A549 treated with RU486 at 1 μM for 4 hours (cell line): Measurements from ENCODE around the gene CPLX3. TPM values are rescaled to one million over a fixed set of nuclear protein-coding genes. Genes with fewer than 3 reads are reported as not detected.

ENCODE experiments used
- total RNA-seq: library from RNA; stranded (reverse); fragments of 200-300 nt; extraction: Qiagen RNA extraction; gene quantifications from 5 replicates; pipeline ENCODE4 v1.2.3, GENCODE V29; 2022; ENCODE audit warnings: low read depth

The CPLX3 gene
- not detected in 5 replicates for total RNA-seq

DNA sequence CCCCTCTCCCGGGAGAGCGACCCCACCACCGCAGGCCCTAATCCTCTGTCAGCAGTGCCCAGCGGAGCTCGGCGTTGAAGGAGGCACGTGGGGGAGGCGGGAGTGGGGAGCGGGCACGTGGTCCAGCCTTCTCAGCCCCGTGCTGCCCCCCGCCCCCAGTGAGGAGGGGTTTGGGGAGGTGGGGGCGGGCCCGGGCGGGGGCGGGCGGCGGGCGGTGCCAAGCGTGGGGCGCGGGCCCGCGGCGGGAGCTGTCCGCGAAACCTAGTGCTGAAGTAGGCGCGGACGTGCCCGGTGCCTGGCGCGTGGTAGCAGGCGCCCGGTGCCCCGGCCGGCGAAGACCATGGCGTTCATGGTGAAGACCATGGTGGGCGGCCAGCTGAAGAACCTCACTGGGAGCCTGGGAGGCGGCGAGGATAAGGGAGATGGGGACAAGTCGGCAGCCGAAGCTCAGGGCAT, at the start of gene CPLX3:
Gene CPLX3, plus strand, starts transcription at position 264 of the 456 bp plus-strand sequence. Its CDS starts 77 bp downstream, at position 341.

DNA sequence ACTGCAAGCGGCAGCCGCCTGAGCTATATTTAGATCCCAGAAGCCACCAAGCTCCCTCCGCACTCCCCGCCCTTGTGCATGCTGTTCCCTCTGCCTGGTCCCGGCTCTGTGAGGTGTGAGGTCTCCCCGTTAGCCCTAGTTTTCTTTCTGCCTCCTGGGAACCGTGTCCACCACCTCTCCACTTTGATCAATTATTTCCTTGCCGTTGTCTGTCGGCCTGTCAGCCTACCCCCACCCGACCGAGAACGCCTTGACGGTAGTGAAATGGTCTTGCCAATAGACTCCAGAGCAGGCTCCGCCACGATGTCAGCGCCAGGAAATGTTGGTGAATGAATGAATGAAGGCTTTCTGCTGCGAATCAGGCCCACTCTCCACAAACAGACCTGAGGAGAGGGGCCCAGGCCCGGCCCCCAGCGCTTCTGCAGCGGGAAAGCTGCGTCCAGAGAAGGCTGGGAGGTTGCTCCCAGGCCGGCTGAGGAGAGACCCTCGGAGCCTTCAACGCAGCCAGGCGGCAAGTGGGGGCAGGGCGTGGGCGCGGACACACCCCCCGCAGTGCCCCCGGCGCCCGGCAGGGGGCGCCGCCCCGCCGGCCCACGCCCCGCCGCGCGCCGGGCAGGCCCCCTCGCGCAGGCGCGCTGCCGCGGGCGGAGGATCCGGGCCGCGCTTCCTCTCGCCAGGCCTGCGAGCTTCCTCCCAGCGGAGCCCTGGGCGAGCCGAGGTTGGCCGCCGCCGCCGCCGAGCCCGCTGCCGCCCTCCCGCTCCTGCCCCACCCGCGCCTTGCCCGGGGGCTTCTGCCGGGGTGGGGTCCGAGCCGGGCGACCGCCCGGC, 44.8 kb upstream of the CPLX3 start, which contains the start of gene CSK:
Gene CSK, plus strand, starts transcription at position 650 of the 828 bp plus-strand sequence. CDS start 16,218 bp downstream, outside the sequence.

GRCh38 chr15:74812533-74812932, 13.9 kb upstream of the CPLX3 start, which contains the start of gene LMAN1L:
TSS of gene LMAN1L (plus strand) at chr15:74812835. CDS start at chr15:74812855, 20 bp downstream.

DNA sequence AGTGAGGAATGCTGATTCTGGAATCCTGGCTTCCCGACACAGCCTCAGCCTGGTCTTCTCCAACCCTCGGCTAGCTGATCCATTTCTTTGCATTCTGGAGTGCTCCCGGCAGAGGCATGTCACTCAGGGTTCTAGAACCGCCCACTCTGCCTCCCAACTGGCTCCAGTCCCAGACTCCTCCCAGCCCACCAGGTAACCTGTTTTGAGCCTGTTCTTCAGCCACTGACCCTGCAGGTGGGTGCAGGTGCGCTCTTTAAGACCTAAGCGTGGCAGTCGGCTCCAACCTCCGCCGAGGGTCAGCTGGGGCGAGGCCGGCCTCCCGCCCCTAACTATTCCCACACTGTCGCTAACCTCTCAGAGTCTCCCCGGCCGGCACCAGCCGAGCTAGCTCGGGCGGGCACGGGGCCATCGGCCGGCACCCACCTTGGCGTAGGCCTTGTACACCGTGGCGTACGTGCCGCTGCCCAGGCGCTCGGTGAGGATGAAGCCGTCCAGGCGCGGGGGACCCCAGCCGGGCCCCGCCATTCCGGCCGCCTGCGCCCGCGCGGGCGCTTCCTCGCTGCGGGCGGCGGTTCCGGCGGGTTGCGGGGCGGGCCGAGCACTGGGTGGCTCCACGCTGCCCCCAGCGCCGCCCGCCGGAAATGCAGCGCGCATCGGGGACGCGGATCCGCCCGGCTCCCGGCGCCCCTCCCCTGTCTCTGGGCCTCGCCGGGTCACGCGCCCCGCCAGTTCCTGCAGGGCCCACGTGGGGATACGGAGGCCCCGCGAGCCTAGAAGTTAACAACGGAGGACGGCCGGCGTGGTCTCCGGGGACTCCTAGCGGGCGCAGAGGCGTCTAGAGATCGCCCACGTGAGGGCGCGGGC, 16.4 kb downstream of the CPLX3 start, which contains the start of gene ULK3:
Gene ULK3, minus strand, starts transcription at position 576 of the 864 bp plus-strand sequence. Its CDS starts 51 bp downstream, at position 525.

GRCh38 chr15:74873036-74873755, 46.8 kb downstream of the CPLX3 start, which contains the start of gene SCAMP2:
TSS of gene SCAMP2 (minus strand) at chr15:74873365. CDS start at chr15:74873255, 110 bp downstream.

Other genes with a start within 250 kb of the CPLX3 start
- 34.7 to 46.1 TPM (median 37.4 TPM) in 5 replicates for gene CLK3, start 210.8 kb upstream of the CPLX3 start, total RNA-seq
- gene EDC3, start 130.6 kb upstream of the CPLX3 start, total RNA-seq, result 17.9 to 20.1 TPM (median 19.6 TPM) in 5 replicates
- gene CYP1A1, start 101.1 kb upstream of the CPLX3 start, total RNA-seq, result 1.3 to 2.6 TPM (median 1.9 TPM) in 5 replicates
- not detected in 5 replicates for gene CYP1A2, start 77.8 kb upstream of the CPLX3 start, total RNA-seq
- gene CSK, start 44.5 kb upstream of the CPLX3 start, total RNA-seq, result 56.4 to 66.1 TPM (median 62.3 TPM) in 5 replicates
- gene LMAN1L, start 13.8 kb upstream of the CPLX3 start, total RNA-seq, result not detected in 5 replicates
- 24.9 to 37.6 TPM (median 32.2 TPM) in 5 replicates for gene ULK3, start 16.5 kb downstream of the CPLX3 start, total RNA-seq
- gene SCAMP2, start 46.7 kb downstream of the CPLX3 start, total RNA-seq, result 56.5 to 67.5 TPM (median 62.0 TPM) in 5 replicates
- 29.5 to 38.5 TPM (median 32.8 TPM) in 5 replicates for gene MPI, start 63.4 kb downstream of the CPLX3 start, total RNA-seq
- 28.6 to 38.9 TPM (median 34.3 TPM) in 5 replicates for gene FAM219B, start 80.2 kb downstream of the CPLX3 start, total RNA-seq
- gene COX5A, start 111.4 kb downstream of the CPLX3 start, total RNA-seq, result 518 to 689 TPM (median 562 TPM) in 5 replicates
- 21.4 to 32.8 TPM (median 29.8 TPM) in 5 replicates for gene RPP25, start 130.1 kb downstream of the CPLX3 start, total RNA-seq
- 11.2 to 15.7 TPM (median 14.7 TPM) in 5 replicates for gene SCAMP5, start 168.9 kb downstream of the CPLX3 start, total RNA-seq
- gene PPCDC, start 197.0 kb downstream of the CPLX3 start, total RNA-seq, result 14.9 to 25.1 TPM (median 20.8 TPM) in 5 replicates